Fibroblast of peridontal ligament (primary cell): ENCODE measurements around the gene MAPT.
A peak's percentile ranks its signal among the peaks of the same experiment; 100 is the strongest.
"Not testable (repeated sequence)": the region's sequence is repeated elsewhere in the genome, so short reads cannot be mapped to it uniquely, and the experiment has no call there.

ENCODE experiments used
- DNase-seq: peaks from one replicate; pipeline ENCODE4 v3.0.0-alpha.2; 2010; ENCODE audit errors: extremely low read depth

Gene MAPT

DNA sequence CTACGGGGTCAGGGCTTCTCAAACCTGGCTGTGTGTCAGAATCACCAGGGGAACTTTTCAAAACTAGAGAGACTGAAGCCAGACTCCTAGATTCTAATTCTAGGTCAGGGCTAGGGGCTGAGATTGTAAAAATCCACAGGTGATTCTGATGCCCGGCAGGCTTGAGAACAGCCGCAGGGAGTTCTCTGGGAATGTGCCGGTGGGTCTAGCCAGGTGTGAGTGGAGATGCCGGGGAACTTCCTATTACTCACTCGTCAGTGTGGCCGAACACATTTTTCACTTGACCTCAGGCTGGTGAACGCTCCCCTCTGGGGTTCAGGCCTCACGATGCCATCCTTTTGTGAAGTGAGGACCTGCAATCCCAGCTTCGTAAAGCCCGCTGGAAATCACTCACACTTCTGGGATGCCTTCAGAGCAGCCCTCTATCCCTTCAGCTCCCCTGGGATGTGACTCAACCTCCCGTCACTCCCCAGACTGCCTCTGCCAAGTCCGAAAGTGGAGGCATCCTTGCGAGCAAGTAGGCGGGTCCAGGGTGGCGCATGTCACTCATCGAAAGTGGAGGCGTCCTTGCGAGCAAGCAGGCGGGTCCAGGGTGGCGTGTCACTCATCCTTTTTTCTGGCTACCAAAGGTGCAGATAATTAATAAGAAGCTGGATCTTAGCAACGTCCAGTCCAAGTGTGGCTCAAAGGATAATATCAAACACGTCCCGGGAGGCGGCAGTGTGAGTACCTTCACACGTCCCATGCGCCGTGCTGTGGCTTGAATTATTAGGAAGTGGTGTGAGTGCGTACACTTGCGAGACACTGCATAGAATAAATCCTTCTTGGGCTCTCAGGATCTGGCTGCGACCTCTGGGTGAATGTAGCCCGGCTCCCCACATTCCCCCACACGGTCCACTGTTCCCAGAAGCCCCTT is 115.6 kb downstream of the MAPT start:
- DNase-seq, result peak; percentile 66

DNA sequence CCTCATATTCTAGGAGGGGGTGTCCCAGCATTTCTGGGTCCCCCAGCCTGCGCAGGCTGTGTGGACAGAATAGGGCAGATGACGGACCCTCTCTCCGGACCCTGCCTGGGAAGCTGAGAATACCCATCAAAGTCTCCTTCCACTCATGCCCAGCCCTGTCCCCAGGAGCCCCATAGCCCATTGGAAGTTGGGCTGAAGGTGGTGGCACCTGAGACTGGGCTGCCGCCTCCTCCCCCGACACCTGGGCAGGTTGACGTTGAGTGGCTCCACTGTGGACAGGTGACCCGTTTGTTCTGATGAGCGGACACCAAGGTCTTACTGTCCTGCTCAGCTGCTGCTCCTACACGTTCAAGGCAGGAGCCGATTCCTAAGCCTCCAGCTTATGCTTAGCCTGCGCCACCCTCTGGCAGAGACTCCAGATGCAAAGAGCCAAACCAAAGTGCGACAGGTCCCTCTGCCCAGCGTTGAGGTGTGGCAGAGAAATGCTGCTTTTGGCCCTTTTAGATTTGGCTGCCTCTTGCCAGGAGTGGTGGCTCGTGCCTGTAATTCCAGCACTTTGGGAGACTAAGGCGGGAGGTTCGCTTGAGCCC is 116.3 kb downstream of the MAPT start:
- DNase-seq, result no peak

DNA sequence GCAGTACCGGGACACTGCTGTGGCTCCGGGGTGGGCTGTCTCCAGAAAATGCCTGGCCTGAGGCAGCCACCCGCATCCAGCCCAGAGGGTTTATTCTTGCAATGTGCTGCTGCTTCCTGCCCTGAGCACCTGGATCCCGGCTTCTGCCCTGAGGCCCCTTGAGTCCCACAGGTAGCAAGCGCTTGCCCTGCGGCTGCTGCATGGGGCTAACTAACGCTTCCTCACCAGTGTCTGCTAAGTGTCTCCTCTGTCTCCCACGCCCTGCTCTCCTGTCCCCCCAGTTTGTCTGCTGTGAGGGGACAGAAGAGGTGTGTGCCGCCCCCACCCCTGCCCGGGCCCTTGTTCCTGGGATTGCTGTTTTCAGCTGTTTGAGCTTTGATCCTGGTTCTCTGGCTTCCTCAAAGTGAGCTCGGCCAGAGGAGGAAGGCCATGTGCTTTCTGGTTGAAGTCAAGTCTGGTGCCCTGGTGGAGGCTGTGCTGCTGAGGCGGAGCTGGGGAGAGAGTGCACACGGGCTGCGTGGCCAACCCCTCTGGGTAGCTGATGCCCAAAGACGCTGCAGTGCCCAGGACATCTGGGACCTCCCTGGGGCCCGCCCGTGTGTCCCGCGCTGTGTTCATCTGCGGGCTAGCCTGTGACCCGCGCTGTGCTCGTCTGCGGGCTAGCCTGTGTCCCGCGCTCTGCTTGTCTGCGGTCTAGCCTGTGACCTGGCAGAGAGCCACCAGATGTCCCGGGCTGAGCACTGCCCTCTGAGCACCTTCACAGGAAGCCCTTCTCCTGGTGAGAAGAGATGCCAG is 117.6 kb downstream of the MAPT start:
- DNase-seq, result no peak

DNA sequence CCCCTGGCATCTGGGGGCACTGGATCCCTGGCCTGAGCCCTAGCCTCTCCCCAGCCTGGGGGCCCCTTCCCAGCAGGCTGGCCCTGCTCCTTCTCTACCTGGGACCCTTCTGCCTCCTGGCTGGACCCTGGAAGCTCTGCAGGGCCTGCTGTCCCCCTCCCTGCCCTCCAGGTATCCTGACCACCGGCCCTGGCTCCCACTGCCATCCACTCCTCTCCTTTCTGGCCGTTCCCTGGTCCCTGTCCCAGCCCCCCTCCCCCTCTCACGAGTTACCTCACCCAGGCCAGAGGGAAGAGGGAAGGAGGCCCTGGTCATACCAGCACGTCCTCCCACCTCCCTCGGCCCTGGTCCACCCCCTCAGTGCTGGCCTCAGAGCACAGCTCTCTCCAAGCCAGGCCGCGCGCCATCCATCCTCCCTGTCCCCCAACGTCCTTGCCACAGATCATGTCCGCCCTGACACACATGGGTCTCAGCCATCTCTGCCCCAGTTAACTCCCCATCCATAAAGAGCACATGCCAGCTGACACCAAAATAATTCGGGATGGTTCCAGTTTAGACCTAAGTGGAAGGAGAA is 118.2 kb downstream of the MAPT start:
- no peak for DNase-seq

DNA sequence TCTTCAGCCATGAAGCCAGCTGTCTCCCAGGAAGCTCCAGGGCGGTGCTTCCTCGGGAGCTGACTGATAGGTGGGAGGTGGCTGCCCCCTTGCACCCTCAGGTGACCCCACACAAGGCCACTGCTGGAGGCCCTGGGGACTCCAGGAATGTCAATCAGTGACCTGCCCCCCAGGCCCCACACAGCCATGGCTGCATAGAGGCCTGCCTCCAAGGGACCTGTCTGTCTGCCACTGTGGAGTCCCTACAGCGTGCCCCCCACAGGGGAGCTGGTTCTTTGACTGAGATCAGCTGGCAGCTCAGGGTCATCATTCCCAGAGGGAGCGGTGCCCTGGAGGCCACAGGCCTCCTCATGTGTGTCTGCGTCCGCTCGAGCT is 118.8 kb downstream of the MAPT start:
- DNase-seq, result no peak

DNA sequence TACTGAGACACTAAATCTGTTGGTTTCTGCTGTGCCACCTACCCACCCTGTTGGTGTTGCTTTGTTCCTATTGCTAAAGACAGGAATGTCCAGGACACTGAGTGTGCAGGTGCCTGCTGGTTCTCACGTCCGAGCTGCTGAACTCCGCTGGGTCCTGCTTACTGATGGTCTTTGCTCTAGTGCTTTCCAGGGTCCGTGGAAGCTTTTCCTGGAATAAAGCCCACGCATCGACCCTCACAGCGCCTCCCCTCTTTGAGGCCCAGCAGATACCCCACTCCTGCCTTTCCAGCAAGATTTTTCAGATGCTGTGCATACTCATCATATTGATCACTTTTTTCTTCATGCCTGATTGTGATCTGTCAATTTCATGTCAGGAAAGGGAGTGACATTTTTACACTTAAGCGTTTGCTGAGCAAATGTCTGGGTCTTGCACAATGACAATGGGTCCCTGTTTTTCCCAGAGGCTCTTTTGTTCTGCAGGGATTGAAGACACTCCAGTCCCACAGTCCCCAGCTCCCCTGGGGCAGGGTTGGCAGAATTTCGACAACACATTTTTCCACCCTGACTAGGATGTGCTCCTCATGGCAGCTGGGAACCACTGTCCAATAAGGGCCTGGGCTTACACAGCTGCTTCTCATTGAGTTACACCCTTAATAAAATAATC is 119.3 kb downstream of the MAPT start:
- DNase-seq, result peak; percentile 71

DNA sequence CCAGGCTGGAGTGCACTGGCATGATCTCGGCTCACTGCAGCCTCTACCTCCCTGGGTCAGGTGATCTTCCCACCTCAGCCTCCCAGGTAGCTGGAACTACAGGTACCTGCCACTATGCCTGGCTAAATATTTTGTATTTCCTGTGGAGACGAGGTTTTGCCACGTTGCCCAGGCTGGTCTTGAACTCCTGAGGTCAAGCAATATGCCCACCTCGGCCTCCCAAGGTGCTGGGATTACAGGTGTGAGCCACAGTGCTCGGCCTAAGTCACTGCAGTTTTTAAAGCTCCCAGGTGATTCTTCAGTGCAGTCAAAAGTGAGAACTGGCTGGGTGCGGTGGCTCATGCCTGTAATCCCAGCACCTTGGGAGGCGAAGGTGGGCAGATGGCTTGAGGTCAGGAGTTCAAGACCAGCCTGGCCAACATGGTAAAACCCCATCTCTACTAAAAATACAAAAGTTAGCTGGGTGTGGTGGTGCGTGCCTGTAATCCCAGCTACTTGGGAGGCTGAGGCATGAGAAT is 125.1 kb downstream of the MAPT start:
- not testable (repeated sequence) for DNase-seq

DNA sequence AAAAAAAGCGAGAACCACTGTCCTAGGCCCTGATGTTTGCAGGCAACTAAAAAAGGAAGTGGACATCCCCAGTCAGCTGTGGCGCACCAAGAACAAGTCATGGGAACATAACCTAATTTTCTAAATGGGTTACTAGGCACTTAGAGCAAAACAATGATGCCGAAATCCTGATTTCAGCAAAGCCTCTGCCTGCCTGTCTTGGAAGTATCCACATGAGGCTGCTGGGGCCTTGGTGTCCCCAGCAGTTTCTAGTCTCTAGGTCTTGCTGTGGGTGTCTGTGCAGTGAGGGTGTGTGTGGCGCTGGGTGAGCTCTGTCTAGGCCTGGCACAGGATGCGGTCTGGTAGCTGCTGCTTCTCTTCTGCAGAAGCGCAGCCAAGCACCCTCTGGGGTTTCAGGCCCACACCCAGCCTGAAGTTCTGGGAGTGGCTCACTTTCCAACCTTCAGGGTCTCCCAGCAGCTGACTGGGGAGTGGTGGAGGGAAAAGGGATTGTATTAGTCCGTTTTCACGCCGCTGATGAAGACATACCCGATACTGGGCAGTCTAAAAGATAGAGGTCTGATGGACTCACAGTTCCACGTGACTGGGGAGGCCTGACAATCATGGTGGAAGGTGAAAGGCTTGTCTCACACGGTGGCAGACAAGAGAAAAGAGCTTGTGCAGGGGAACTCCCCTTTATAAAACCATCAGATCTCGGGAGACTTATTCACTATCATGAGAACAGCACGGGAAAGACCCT is 125.8 kb downstream of the MAPT start:
- no peak for DNase-seq

DNA sequence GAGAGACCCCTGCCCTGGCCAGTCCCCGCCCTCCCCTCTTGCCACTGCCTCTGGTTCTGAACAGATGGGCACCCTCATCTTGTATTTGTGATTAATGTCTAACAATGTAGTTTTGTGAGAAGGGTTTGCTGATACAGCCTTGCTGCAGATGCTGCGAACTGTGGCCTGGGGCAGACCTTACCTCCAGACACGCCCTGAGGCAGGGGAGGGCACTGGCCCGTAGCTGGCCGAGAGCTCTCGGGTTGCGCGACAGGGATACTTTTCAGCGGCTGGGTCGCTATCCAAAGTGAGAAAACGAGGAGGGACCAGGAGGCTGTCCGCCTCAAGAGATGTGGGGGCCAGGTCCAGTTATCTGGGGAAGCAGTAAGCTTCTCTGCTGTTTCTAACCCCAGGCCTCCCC is 126.6 kb downstream of the MAPT start:
- no peak for DNase-seq

DNA sequence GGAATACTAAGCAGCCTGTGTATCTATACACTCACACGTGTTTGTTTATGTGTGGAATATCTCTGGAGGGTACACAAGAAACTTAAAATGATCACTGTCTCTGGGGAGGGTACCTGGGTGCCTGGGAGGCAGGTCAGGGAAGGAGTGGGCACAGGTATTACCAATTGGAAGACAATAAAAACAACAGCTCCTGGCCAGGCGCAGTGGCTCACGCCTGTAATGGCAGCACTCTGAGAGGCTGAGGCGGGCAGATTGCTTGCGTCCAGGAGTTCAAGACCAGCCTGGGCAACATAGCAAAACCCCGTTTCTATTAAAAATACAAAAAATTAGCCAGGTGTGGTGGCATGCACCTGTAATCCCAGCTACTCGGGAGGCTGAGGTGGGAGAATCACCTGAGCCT is 129.0 kb downstream of the MAPT start:
- not testable (repeated sequence) for DNase-seq

DNA sequence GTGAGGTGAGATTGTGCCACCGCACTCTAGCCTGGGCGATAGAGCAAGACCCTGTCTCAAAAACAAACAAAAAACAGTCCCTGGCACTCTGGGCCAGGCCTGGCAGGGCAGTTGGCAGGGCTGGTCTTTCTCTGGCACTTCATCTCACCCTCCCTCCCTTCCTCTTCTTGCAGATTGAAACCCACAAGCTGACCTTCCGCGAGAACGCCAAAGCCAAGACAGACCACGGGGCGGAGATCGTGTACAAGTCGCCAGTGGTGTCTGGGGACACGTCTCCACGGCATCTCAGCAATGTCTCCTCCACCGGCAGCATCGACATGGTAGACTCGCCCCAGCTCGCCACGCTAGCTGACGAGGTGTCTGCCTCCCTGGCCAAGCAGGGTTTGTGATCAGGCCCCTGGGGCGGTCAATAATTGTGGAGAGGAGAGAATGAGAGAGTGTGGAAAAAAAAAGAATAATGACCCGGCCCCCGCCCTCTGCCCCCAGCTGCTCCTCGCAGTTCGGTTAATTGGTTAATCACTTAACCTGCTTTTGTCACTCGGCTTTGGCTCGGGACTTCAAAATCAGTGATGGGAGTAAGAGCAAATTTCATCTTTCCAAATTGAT is 129.5 kb downstream of the MAPT start:
- no peak for DNase-seq

DNA sequence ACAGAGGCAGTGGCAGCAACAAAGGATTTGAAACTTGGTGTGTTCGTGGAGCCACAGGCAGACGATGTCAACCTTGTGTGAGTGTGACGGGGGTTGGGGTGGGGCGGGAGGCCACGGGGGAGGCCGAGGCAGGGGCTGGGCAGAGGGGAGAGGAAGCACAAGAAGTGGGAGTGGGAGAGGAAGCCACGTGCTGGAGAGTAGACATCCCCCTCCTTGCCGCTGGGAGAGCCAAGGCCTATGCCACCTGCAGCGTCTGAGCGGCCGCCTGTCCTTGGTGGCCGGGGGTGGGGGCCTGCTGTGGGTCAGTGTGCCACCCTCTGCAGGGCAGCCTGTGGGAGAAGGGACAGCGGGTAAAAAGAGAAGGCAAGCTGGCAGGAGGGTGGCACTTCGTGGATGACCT is 130.2 kb downstream of the MAPT start:
- no peak for DNase-seq

DNA sequence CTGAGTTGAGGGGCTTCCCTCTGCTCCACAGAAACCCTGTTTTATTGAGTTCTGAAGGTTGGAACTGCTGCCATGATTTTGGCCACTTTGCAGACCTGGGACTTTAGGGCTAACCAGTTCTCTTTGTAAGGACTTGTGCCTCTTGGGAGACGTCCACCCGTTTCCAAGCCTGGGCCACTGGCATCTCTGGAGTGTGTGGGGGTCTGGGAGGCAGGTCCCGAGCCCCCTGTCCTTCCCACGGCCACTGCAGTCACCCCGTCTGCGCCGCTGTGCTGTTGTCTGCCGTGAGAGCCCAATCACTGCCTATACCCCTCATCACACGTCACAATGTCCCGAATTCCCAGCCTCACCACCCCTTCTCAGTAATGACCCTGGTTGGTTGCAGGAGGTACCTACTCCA is 130.7 kb downstream of the MAPT start:
- no peak for DNase-seq

DNA sequence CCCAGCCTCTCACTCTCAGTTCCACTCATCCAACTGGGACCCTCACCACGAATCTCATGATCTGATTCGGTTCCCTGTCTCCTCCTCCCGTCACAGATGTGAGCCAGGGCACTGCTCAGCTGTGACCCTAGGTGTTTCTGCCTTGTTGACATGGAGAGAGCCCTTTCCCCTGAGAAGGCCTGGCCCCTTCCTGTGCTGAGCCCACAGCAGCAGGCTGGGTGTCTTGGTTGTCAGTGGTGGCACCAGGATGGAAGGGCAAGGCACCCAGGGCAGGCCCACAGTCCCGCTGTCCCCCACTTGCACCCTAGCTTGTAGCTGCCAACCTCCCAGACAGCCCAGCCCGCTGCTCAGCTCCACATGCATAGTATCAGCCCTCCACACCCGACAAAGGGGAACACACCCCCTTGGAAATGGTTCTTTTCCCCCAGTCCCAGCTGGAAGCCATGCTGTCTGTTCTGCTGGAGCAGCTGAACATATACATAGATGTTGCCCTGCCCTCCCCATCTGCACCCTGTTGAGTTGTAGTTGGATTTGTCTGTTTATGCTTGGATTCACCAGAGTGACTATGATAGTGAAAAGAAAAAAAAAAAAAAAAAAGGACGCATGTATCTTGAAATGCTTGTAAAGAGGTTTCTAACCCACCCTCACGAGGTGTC is 131.3 kb downstream of the MAPT start:
- DNase-seq, result no peak

DNA sequence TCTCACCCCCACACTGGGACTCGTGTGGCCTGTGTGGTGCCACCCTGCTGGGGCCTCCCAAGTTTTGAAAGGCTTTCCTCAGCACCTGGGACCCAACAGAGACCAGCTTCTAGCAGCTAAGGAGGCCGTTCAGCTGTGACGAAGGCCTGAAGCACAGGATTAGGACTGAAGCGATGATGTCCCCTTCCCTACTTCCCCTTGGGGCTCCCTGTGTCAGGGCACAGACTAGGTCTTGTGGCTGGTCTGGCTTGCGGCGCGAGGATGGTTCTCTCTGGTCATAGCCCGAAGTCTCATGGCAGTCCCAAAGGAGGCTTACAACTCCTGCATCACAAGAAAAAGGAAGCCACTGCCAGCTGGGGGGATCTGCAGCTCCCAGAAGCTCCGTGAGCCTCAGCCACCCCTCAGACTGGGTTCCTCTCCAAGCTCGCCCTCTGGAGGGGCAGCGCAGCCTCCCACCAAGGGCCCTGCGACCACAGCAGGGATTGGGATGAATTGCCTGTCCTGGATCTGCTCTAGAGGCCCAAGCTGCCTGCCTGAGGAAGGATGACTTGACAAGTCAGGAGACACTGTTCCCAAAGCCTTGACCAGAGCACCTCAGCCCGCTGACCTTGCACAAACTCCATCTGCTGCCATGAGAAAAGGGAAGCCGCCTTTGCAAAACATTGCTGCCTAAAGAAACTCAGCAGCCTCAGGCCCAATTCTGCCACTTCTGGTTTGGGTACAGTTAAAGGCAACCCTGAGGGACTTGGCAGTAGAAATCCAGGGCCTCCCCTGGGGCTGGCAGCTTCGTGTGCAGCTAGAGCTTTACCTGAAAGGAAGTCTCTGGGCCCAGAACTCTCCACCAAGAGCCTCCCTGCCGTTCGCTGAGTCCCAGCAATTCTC is 132.1 kb downstream of the MAPT start:
- no peak for DNase-seq

DNA sequence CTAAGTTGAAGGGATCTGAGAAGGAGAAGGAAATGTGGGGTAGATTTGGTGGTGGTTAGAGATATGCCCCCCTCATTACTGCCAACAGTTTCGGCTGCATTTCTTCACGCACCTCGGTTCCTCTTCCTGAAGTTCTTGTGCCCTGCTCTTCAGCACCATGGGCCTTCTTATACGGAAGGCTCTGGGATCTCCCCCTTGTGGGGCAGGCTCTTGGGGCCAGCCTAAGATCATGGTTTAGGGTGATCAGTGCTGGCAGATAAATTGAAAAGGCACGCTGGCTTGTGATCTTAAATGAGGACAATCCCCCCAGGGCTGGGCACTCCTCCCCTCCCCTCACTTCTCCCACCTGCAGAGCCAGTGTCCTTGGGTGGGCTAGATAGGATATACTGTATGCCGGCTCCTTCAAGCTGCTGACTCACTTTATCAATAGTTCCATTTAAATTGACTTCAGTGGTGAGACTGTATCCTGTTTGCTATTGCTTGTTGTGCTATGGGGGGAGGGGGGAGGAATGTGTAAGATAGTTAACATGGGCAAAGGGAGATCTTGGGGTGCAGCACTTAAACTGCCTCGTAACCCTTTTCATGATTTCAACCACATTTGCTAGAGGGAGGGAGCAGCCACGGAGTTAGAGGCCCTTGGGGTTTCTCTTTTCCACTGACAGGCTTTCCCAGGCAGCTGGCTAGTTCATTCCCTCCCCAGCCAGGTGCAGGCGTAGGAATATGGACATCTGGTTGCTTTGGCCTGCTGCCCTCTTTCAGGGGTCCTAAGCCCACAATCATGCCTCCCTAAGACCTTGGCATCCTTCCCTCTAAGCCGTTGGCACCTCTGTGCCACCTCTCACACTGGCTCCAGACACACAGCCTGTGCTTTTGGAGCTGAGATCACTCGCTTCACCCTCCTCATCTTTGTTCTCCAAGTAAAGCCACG is 133.0 kb downstream of the MAPT start:
- DNase-seq, result no peak

DNA sequence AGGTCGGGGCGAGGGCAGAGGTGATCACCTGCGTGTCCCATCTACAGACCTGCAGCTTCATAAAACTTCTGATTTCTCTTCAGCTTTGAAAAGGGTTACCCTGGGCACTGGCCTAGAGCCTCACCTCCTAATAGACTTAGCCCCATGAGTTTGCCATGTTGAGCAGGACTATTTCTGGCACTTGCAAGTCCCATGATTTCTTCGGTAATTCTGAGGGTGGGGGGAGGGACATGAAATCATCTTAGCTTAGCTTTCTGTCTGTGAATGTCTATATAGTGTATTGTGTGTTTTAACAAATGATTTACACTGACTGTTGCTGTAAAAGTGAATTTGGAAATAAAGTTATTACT is 133.6 kb downstream of the MAPT start:
- DNase-seq, result no peak

DNA sequence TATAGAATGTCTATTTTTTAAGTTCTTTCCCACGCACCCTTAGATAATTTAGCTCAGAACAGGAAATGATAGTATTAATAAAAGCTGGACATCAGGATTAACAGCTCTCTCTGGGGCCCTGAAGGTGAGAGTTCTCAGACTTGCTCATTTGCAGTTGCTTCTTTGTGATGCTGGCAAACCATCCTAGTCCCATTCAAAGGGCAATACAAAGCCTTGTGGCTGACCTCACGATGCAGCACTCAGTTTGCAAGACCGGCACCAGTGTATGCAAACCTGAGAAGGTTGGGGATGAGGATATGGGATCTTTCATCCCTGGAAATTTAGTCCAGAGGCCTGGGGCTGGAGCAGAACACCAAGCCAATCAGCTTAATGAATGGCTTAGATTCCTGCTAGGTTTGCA is 134.0 kb downstream of the MAPT start:
- no peak for DNase-seq
